CD14-positive monocyte (primary cell): Measurements from ENCODE around the gene TCF25. TPM values are rescaled to one million over a fixed set of nuclear protein-coding genes. Genes with fewer than 3 reads are reported as not detected.

ENCODE experiments used
- DNase-seq, 3 donors: peaks; one replicate each; pipeline ENCODE4 v3.0.0-alpha.2; 2011 to 2022
- H2AFZ ChIP-seq: 2 replicates; pipeline ENCODE4 v1.6.0; 2012; ENCODE audit warnings: mild to moderate bottlenecking, low read depth, low read length, inconsistent platforms; ENCODE audit not compliant: insufficient read depth, poor library complexity, severe bottlenecking
- H3K27ac ChIP-seq, 2 donors: 1 replicate in 1 of 2; 2 replicates in 1 of 2; pipeline ENCODE4 v1.5.1; 2012 to 2013; ENCODE audit warnings: low read length in 2 of 2, control low read depth in 1 of 2, inconsistent platforms in 1 of 2, low read depth in 1 of 2, mild to moderate bottlenecking in 1 of 2
- H3K27me3 ChIP-seq, 2 donors: one replicate each; pipeline versions ENCODE4 v1.6.0 to v1.6.1; 2011 to 2013; ENCODE audit warnings: low read length in 2 of 2; ENCODE audit not compliant: control insufficient read depth in 2 of 2, insufficient read depth in 2 of 2
- H3K36me3 ChIP-seq, 2 donors: replicated peaks in 1 of 2; 1 replicate in 1 of 2; 2 replicates in 1 of 2; pipeline versions ENCODE4 v1.5.1 to v1.6.1; 2012 to 2013; ENCODE audit warnings: low read length in 2 of 2, control low read depth in 1 of 2, inconsistent platforms in 1 of 2, mild to moderate bottlenecking in 1 of 2; ENCODE audit not compliant: insufficient read depth in 2 of 2, control insufficient read depth in 1 of 2
- H3K4me1 ChIP-seq, 2 donors: 1 replicate in 1 of 2; 2 replicates in 1 of 2; pipeline versions ENCODE4 v1.5.1 to v1.6.1; 2012 to 2013; ENCODE audit warnings: low read length in 2 of 2, control low read depth in 1 of 2, inconsistent platforms in 1 of 2, mild to moderate bottlenecking in 1 of 2, moderate library complexity in 1 of 2; ENCODE audit not compliant: insufficient read depth in 2 of 2, control insufficient read depth in 1 of 2
- H3K4me2 ChIP-seq: replicated peaks from 2 replicates; pipeline ENCODE3; 2012; ENCODE audit warnings: low read length, moderate library complexity, mild to moderate bottlenecking; ENCODE audit not compliant: poor library complexity, severe bottlenecking; ENCODE audit errors: extremely low read depth
- H3K4me3 ChIP-seq, 3 experiments: fragments of 200-600 bp in 1 of 3; sonication (generic) in 1 of 3; replicated peaks in 1 of 3; 1 replicate in 2 of 3; 2 replicates in 1 of 3; pipeline ENCODE4 v1.5.1; 2011 to 2013; ENCODE audit warnings: low read length in 3 of 3, mild to moderate bottlenecking in 3 of 3, control low read depth in 2 of 3, low read depth in 2 of 3, inconsistent platforms in 1 of 3, moderate library complexity in 1 of 3
- H3K79me2 ChIP-seq: 2 replicates; pipeline ENCODE4 v1.6.0; 2012; ENCODE audit warnings: mild to moderate bottlenecking, control low read depth, inconsistent platforms, low read length, moderate library complexity; ENCODE audit not compliant: insufficient read depth
- H3K9ac ChIP-seq: 2 replicates; pipeline ENCODE4 v1.6.0; 2017; ENCODE audit warnings: low read length, mild to moderate bottlenecking; ENCODE audit not compliant: insufficient read depth, poor library complexity, severe bottlenecking
- H3K9me3 ChIP-seq, 2 donors: replicated peaks in 1 of 2; 1 replicate in 1 of 2; 2 replicates in 1 of 2; pipeline versions ENCODE4 v1.5.1 to v1.6.1; 2012 to 2013; ENCODE audit warnings: low read length in 2 of 2, control low read depth in 1 of 2; ENCODE audit not compliant: control insufficient read depth in 1 of 2, insufficient read depth in 1 of 2
- H4K20me1 ChIP-seq: 2 replicates; pipeline ENCODE4 v1.6.0; 2012; ENCODE audit warnings: mild to moderate bottlenecking, low read length, control low read depth, moderate library complexity; ENCODE audit not compliant: insufficient read depth
- H3K27ac Mint-ChIP-seq, 7 donors: one replicate each; pipeline ENCODE4 v1.8.0; 2020; ENCODE audit warnings: mild to moderate bottlenecking in 7 of 7, mixed read lengths in 7 of 7, moderate library complexity in 6 of 7, inconsistent platforms in 2 of 7
- H3K27me3 Mint-ChIP-seq, 3 donors: one replicate each; pipeline ENCODE4 v1.8.0; 2021 to 2022; ENCODE audit warnings: low read depth in 3 of 3, mild to moderate bottlenecking in 3 of 3, mixed read lengths in 3 of 3, moderate library complexity in 3 of 3, inconsistent platforms in 1 of 3
- H3K36me3 Mint-ChIP-seq, 2 donors: one replicate each; pipeline ENCODE4 v1.8.0; 2020; ENCODE audit warnings: mixed read lengths in 2 of 2, inconsistent platforms in 1 of 2, mild to moderate bottlenecking in 1 of 2
- H3K4me1 Mint-ChIP-seq: one replicate; pipeline ENCODE4 v1.8.0; 2020; ENCODE audit warnings: mild to moderate bottlenecking, mixed read lengths
- H3K4me3 Mint-ChIP-seq, 2 donors: one replicate each; pipeline ENCODE4 v1.8.0; 2020; ENCODE audit warnings: mild to moderate bottlenecking in 2 of 2, mixed read lengths in 2 of 2, moderate library complexity in 1 of 2
- H3K9me3 Mint-ChIP-seq, 7 donors: one replicate each; pipeline ENCODE4 v1.8.0; 2020 to 2022; ENCODE audit warnings: mixed read lengths in 7 of 7, mild to moderate bottlenecking in 6 of 7, moderate library complexity in 6 of 7, inconsistent platforms in 2 of 7
- WGBS: methylation state at CpG from one replicate; pipeline ENCODE4 v1.1.5; 2013; ENCODE audit warnings: missing lambda C conversion rate; ENCODE audit not compliant: insufficient coverage; 5-methylcytosine and 5-hydroxymethylcytosine counted together
- intact Hi-C, 2 donors: fragments of 100-400 bp; cut with micrococcal nuclease; formaldehyde crosslinking; loops; one replicate each; pipeline versions ENCODE4 v1.15.0 to v1.15.1; 2023
- polyA plus RNA-seq, 3 donors: library from polyadenylated mRNA; depleted of rRNA in 1 of 3; unstranded in 2 of 3; stranded (reverse) in 1 of 3; fragments of 300-500 nt in 2 of 3; fragments of >200 nt in 1 of 3; fragmentation: Illumina TruSeq in 2 of 3; gene quantifications; 1 replicate in 2 of 3; 2 replicates in 1 of 3; pipeline ENCODE4 v1.2.3, GENCODE V29; 2012 to 2021
- TF ChIP-seq, protein P1 (sequence below): fragments of 200-600 bp; IDR thresholded peaks from one replicate; pipeline ENCODE4 v1.8.0; 2022; ENCODE audit warnings: antibody characterized with exemption, mild to moderate bottlenecking

TCF25 gene
- polyA plus RNA-seq, 3 donors = 98.0 to 231 (median 114) TPM

DNA sequence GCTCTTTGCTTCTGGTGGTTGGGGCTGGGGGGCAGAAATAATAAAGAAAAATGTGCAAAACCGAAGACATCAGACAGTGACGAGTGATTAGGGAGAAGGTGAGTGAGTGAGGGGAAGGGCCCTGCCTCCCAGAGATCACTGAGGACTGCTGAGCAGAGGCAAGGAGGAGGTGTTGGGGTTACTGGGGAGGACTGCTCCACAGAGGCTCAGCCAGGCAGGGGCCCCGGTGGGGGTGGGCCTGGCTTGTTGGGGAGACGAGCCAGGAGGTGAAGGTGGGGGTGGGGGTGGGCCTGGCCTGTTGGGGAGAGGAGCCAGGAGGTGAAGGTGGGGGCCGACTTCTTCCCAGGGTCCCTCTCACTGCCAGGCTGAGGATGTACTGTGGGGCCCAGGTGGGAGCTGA lies 73.1 kb downstream of the TCF25 start:
- no peak for DNase-seq
- no peak overlapping the region for H3K27ac ChIP-seq
- H3K4me3 ChIP-seq = no peak overlapping the region
- WGBS = 97% methylated on average over 3 of the region's 5 CpGs
- no peak overlapping the region for H3K4me2 ChIP-seq
- Mint-ChIP-seq H3K4me1 (peaks cover 29% of the 10 kb centered on the region), H3K4me3 (peak overlapping the region in 1 of 2 donors; percentile 69), H3K27me3 (peaks cover 40 to 72% (median 58%) of the 10 kb centered on the region in 3 donors), H3K36me3 (peaks cover 11 to 15% of the 10 kb centered on the region in 2 donors), H3K9me3 (peaks cover 0 to 14% (median 4%) of the 10 kb centered on the region in 7 donors), H3K27ac (no peak overlapping the region)
- no peak overlapping the region for H2AFZ ChIP-seq
- H4K20me1 ChIP-seq = peaks cover 9% of the 10 kb centered on the region
- peaks cover 7 to 38% of the 10 kb centered on the region in 2 donors for H3K27me3 ChIP-seq
- intact Hi-C loops = loop anchor here in 1 of 2 donors (10.0 kb wide), 1 partner anchor 1162 kb away; the partner anchor contains the start of gene PIEZO1
- no peaks in the 10 kb centered on the region for H3K36me3 ChIP-seq
- peaks cover 4% of the 10 kb centered on the region for H3K79me2 ChIP-seq
- H3K9me3 ChIP-seq = peaks cover 0 to 5% of the 10 kb centered on the region in 2 donors
- TF ChIP-seq, protein P1, sequence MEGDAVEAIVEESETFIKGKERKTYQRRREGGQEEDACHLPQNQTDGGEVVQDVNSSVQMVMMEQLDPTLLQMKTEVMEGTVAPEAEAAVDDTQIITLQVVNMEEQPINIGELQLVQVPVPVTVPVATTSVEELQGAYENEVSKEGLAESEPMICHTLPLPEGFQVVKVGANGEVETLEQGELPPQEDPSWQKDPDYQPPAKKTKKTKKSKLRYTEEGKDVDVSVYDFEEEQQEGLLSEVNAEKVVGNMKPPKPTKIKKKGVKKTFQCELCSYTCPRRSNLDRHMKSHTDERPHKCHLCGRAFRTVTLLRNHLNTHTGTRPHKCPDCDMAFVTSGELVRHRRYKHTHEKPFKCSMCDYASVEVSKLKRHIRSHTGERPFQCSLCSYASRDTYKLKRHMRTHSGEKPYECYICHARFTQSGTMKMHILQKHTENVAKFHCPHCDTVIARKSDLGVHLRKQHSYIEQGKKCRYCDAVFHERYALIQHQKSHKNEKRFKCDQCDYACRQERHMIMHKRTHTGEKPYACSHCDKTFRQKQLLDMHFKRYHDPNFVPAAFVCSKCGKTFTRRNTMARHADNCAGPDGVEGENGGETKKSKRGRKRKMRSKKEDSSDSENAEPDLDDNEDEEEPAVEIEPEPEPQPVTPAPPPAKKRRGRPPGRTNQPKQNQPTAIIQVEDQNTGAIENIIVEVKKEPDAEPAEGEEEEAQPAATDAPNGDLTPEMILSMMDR = no peak
- peaks cover 16 to 24% of the 10 kb centered on the region in 2 donors for H3K4me1 ChIP-seq
- no peak overlapping the region for H3K9ac ChIP-seq

DNA sequence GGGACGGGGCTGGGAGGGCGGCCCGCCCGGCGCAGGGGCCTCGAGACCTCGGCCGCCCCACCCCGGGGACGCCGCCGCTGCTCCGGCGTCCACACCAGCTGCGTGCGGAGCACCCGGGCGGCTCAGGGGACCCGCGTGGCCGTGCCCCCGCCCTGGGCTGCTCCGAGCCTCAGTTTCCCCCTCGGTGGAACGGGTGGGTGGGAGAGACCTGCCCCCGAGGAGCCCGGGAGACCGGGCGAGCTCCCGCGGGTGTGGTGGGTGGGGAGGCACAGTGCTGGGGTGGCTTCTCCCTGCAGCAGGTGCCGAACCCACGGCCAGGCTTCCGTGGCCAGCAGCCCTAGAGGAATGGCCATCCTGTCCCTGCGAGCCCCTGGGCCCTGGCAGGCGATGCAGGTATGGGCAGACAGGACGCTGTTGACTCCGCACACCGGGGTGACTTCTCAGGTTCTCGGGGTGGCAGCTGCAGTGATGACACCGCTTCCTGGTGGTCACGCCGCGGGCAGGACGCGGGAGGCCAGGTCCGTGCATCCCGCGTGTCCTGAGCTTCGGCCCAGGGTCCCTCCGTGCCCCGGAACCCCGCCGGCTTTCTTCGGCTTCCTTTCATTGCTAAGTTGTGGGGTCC lies 75.8 kb downstream of the TCF25 start:
- no peak overlapping the region for H3K27ac Mint-ChIP-seq

More for the DNA sequence above, 75.8 kb downstream of the TCF25 start:
- Mint-ChIP-seq H3K9me3 (peaks cover 0 to 14% (median 2%) of the 10 kb centered on the region in 7 donors), H3K4me3 (peak overlapping the region; percentile 83 to 89), H3K4me1 (peaks cover 42% of the 10 kb centered on the region), H3K36me3 (peaks cover 16 to 31% of the 10 kb centered on the region in 2 donors), H3K27me3 (peaks cover 33 to 53% (median 53%) of the 10 kb centered on the region in 3 donors)
- Histone ChIP-seq H2AFZ (peak overlapping the region; percentile 63), H3K9ac (peak overlapping the region; percentile 60), H3K9me3 (peaks cover 0 to 5% of the 10 kb centered on the region in 2 donors), H3K4me2 (peak overlapping the region; percentile 86), H3K27ac (no peak overlapping the region), H3K4me1 (peaks cover 27 to 36% of the 10 kb centered on the region in 2 donors), H3K27me3 (peaks cover 7 to 38% of the 10 kb centered on the region in 2 donors), H3K79me2 (peaks cover 9% of the 10 kb centered on the region), H4K20me1 (peaks cover 24% of the 10 kb centered on the region), H3K36me3 (no peaks in the 10 kb centered on the region), H3K4me3 (peak overlapping the region; percentile 32 to 78 (median 43))
- 22% methylated on average over 38 of the region's 55 CpGs for WGBS
- no peak for DNase-seq
- intact Hi-C loops = loop anchor here in 1 of 2 donors (10.0 kb wide), 1 partner anchor 1164 kb away; the partner anchor contains the start of gene PIEZO1
- TF ChIP-seq, protein P1 = no peak
